ENCODE measurements around the gene KATNB1. TPM values are rescaled to one million over a fixed set of nuclear protein-coding genes. Genes with fewer than 3 reads are reported as not detected.

Gene KATNB1
- polyA plus RNA-seq, 3 donors, result 16.9 to 35.6 (median 17.7) TPM

DNA sequence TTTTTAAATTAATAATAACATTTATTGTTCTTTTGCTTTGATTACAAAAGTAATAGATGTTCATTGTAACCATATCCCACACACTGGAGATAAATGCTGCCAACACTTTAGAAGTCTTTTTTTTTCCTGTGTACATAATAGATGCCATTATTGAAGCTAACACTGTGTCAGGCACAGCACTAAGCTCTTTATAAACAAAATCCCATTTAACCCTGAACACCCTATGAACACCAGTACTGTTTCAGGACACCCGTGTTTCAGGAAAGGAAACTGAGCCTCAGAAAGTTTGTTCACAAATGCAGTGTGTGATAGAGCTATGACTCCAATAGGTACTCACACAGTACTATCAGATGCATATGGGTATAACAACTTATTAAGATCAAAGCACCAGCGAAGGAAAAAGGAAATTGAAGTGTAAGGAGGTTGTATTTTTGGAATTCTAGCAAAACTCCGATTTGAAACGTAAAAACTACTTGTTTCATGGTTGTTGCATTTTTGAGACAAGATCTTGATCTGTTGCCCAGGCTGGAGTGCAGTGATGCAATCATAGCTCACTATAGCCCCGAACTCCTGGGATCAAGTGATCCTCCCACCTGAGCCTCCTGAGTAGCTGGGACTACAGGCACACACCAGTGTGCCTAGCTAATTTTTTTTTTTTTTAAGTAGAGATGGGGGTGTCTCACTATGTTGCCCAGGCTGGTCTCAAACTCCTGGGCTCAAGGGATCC is 68.7 kb downstream of the KATNB1 start:
- no peak overlapping the region for H3K4me3 ChIP-seq (replicated peaks in 1 of 3; ENCODE audit: low read depth in 2 of 3, low read length in 3 of 3)
- H3K27ac ChIP-seq (ENCODE audit: low read depth in 1 of 2, low read length in 2 of 2), result no peak overlapping the region
- no peak overlapping the region for H3K4me2 ChIP-seq (replicated peaks; ENCODE audit: extremely low read depth, low read length, poor library complexity, severe bottlenecking)
- H3K27me3 ChIP-seq (ENCODE audit: control insufficient read depth in 2 of 2, insufficient read depth in 2 of 2, low read length in 2 of 2), result peaks cover 23 to 51% of the 10 kb centered on the region in 2 donors
- H3K9me3 Mint-ChIP-seq, result peaks cover 0 to 9% (median 5%) of the 10 kb centered on the region in 7 donors
- intact Hi-C loops (cut with micrococcal nuclease), result loop anchor here (5.0 to 10.0 kb wide), 3 partner anchors 88 to 203 kb away; partner anchors contain the start of genes USB1 (in 1 of the 2) and ZNF319 (in 1 of the 2)
- H2AFZ ChIP-seq (ENCODE audit: insufficient read depth, low read depth, low read length, poor library complexity, severe bottlenecking), result no peak overlapping the region
- peaks cover 42 to 49% of the 10 kb centered on the region in 2 donors for H3K4me1 ChIP-seq (ENCODE audit: control insufficient read depth in 1 of 2, insufficient read depth in 2 of 2, low read length in 2 of 2)
- no peaks in the 10 kb centered on the region for H3K36me3 ChIP-seq (replicated peaks in 1 of 2; ENCODE audit: control insufficient read depth in 1 of 2, insufficient read depth in 2 of 2, low read length in 2 of 2)
- H3K36me3 Mint-ChIP-seq, result peaks cover 7 to 9% of the 10 kb centered on the region in 2 donors
- H3K4me1 Mint-ChIP-seq, result peaks cover 46% of the 10 kb centered on the region
- H3K27ac Mint-ChIP-seq, result no peak overlapping the region
- TF ChIP-seq, protein P1, sequence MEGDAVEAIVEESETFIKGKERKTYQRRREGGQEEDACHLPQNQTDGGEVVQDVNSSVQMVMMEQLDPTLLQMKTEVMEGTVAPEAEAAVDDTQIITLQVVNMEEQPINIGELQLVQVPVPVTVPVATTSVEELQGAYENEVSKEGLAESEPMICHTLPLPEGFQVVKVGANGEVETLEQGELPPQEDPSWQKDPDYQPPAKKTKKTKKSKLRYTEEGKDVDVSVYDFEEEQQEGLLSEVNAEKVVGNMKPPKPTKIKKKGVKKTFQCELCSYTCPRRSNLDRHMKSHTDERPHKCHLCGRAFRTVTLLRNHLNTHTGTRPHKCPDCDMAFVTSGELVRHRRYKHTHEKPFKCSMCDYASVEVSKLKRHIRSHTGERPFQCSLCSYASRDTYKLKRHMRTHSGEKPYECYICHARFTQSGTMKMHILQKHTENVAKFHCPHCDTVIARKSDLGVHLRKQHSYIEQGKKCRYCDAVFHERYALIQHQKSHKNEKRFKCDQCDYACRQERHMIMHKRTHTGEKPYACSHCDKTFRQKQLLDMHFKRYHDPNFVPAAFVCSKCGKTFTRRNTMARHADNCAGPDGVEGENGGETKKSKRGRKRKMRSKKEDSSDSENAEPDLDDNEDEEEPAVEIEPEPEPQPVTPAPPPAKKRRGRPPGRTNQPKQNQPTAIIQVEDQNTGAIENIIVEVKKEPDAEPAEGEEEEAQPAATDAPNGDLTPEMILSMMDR (IDR thresholded peaks at IDR 0.05), result no peak
- 100% methylated on average over 1 of the region's 5 CpGs for WGBS (ENCODE audit: insufficient coverage)
- H4K20me1 ChIP-seq (ENCODE audit: insufficient read depth, low read length), result no peaks in the 10 kb centered on the region
- H3K27me3 Mint-ChIP-seq (ENCODE audit: low read depth in 3 of 3), result peaks cover 38 to 67% (median 61%) of the 10 kb centered on the region in 3 donors
- no peak for DNase-seq
- H3K9me3 ChIP-seq (replicated peaks in 1 of 2; ENCODE audit: control insufficient read depth in 1 of 2, insufficient read depth in 1 of 2, low read length in 2 of 2), result no peaks in the 10 kb centered on the region
- no peak overlapping the region for H3K9ac ChIP-seq (ENCODE audit: insufficient read depth, low read length, poor library complexity, severe bottlenecking)
- H3K4me3 Mint-ChIP-seq, result peak overlapping the region in 1 of 2 donors; percentile 48
- no peaks in the 10 kb centered on the region for H3K79me2 ChIP-seq (ENCODE audit: insufficient read depth, low read length)

DNA sequence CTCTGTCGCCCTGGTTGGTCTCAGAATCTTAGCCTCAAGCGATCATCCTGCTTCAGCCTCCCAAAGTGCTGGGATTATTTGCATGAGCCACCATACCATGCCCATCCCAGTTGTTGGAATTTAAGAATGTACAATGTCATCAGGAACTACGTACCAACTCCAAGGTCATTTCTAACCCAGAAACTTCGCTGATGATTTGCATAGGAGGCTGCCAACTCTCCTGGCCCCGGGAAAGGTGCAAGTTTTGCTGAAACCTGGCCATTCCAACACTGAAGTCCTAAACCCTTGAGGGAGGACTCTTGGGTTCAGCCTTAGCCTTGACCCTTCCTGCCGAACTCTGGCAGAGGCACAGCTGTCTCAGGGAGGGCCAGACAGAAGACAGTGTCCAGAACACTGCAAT is 69.6 kb downstream of the KATNB1 start:
- 98% methylated on average over 5 of the region's 6 CpGs for WGBS (ENCODE audit: insufficient coverage)
- Histone ChIP-seq H3K9ac (ENCODE audit: insufficient read depth, low read length, poor library complexity, severe bottlenecking) (no peak overlapping the region), H3K4me2 (replicated peaks; ENCODE audit: extremely low read depth, low read length, poor library complexity, severe bottlenecking) (no peak overlapping the region), H3K27me3 (ENCODE audit: control insufficient read depth in 2 of 2, insufficient read depth in 2 of 2, low read length in 2 of 2) (peaks cover 23 to 45% of the 10 kb centered on the region in 2 donors), H3K36me3 (replicated peaks in 1 of 2; ENCODE audit: control insufficient read depth in 1 of 2, insufficient read depth in 2 of 2, low read length in 2 of 2) (no peaks in the 10 kb centered on the region), H3K4me1 (ENCODE audit: control insufficient read depth in 1 of 2, insufficient read depth in 2 of 2, low read length in 2 of 2) (peaks cover 39 to 47% of the 10 kb centered on the region in 2 donors), H4K20me1 (ENCODE audit: insufficient read depth, low read length) (no peaks in the 10 kb centered on the region), H3K9me3 (replicated peaks in 1 of 2; ENCODE audit: control insufficient read depth in 1 of 2, insufficient read depth in 1 of 2, low read length in 2 of 2) (no peaks in the 10 kb centered on the region), H3K27ac (ENCODE audit: low read depth in 1 of 2, low read length in 2 of 2) (no peak overlapping the region), H2AFZ (ENCODE audit: insufficient read depth, low read depth, low read length, poor library complexity, severe bottlenecking) (no peak overlapping the region), H3K79me2 (ENCODE audit: insufficient read depth, low read length) (no peaks in the 10 kb centered on the region), H3K4me3 (replicated peaks in 1 of 3; ENCODE audit: low read depth in 2 of 3, low read length in 3 of 3) (no peak overlapping the region)
- H3K4me3 Mint-ChIP-seq, result peak overlapping the region in 1 of 2 donors; percentile 35
- TF ChIP-seq, protein P1 (IDR thresholded peaks at IDR 0.05), result no peak
- H3K27ac Mint-ChIP-seq, result no peak overlapping the region
- no peak for DNase-seq
- H3K36me3 Mint-ChIP-seq, result peaks cover 7 to 9% of the 10 kb centered on the region in 2 donors
- intact Hi-C loops (cut with micrococcal nuclease), result loop anchor here in 1 of 2 donors (10.0 kb wide), 1 partner anchor 200 kb away; the partner anchor contains the start of genes USB1 and ZNF319
- peaks cover 46% of the 10 kb centered on the region for H3K4me1 Mint-ChIP-seq
- H3K9me3 Mint-ChIP-seq, result peaks cover 0 to 7% (median 5%) of the 10 kb centered on the region in 7 donors
- peaks cover 33 to 68% (median 62%) of the 10 kb centered on the region in 3 donors for H3K27me3 Mint-ChIP-seq (ENCODE audit: low read depth in 3 of 3)

Small RNA genes within 50 kb of the gene (small RNA-seq; reads per million reads assigned to genes)
- gene MIR6772 (ENCODE audit: insufficient read length, low read depth), result not detected

Other genes starting within 250 kb of the KATNB1 start
- gene DOK4, start 249.3 kb upstream of the KATNB1 start, polyA plus RNA-seq, result under 1 TPM in 2 of 3 donors, not detected in 1; 0.09 to 0.17 TPM
- gene CCDC102A, start 199.2 kb upstream of the KATNB1 start, polyA plus RNA-seq, result not detected
- gene ADGRG5, start 193.1 kb upstream of the KATNB1 start, polyA plus RNA-seq, result 1 to 10 TPM in 1 of 3 donors, under 1 TPM in 2; 0.91 to 1.2 (median 0.97) TPM
- under 1 TPM; 0.07 to 0.39 (median 0.08) TPM for gene ADGRG1, start 107.1 kb upstream of the KATNB1 start, polyA plus RNA-seq
- 1 to 10 TPM in 1 of 3 donors, under 1 TPM in 1, not detected in 1; 0.41 to 1.0 TPM for gene ADGRG3, start 67.5 kb upstream of the KATNB1 start, polyA plus RNA-seq
- gene DRC7, start 41.0 kb upstream of the KATNB1 start, polyA plus RNA-seq, result under 1 TPM in 2 of 3 donors, not detected in 1; 0.11 to 0.41 TPM
- 1 to 10 TPM in 1 of 3 donors, under 1 TPM in 1, not detected in 1; 0.24 to 1.7 TPM for gene KIFC3, start 66.7 kb downstream of the KATNB1 start, polyA plus RNA-seq
- not detected for gene CNGB1, start 235.4 kb downstream of the KATNB1 start, polyA plus RNA-seq

All from CD14-positive monocyte (primary cell).